PC-3 (cell line): ENCODE measurements around the gene BRAT1. TPM values are rescaled to one million over a fixed set of nuclear protein-coding genes. Genes with fewer than 3 reads are reported as not detected.

Source experiments
- ATAC-seq: fragments of 200-7000 bp; cut with Tn5 transposase; 2 replicates; pipeline ENCODE4 v1.9.1; 2020; ENCODE audit warnings: mild to moderate bottlenecking, moderate library complexity
- BruUV-seq: library from RNA; stranded (reverse); fragments of 400-500 nt; replicated peaks from 2 replicates; lab custom pipeline; 2021; lab: Mats Ljungman, UMichigan
- CTCF ChIA-PET: fragments of 300-600 bp; sonication (Branson Sonifier 250); formaldehyde crosslinking; loops from one replicate; lab custom pipeline; 2022; ENCODE audit warnings: antibody characterized with exemption; lab: Charles Lee
- POLR2A ChIA-PET: fragments of 300-600 bp; sonication (Branson Sonifier 250); formaldehyde crosslinking; loops from one replicate; lab custom pipeline; 2022; ENCODE audit warnings: antibody characterized with exemption; ENCODE audit not compliant: unreplicated experiment; lab: Charles Lee
- DNase-seq: peaks from one replicate; pipeline ENCODE4 v3.0.0-alpha.2; 2015
- H2AFZ ChIP-seq: fragments of 300-600 bp; sonication (generic); 2 replicates; pipeline ENCODE4 v1.6.0; 2016; ENCODE audit warnings: antibody characterized with exemption, low read length
- H3F3A ChIP-seq: fragments of 300-600 bp; sonication (generic); one replicate; pipeline ENCODE4 v1.6.0; 2017; ENCODE audit warnings: antibody characterized with exemption, low read length, control low read depth, mild to moderate bottlenecking; ENCODE audit not compliant: unreplicated experiment
- H3K27ac ChIP-seq: fragments of 300-600 bp; sonication (generic); 2 replicates; pipeline ENCODE4 v1.5.1; 2016; ENCODE audit warnings: mild to moderate bottlenecking, low read length
- H3K27me3 ChIP-seq: fragments of 300-600 bp; sonication (generic); 2 replicates; pipeline ENCODE4 v1.6.1; 2016; ENCODE audit warnings: low read length, mixed read lengths
- H3K36me3 ChIP-seq: fragments of 300-600 bp; sonication (generic); 2 replicates; pipeline ENCODE4 v1.6.1; 2016; ENCODE audit warnings: low read depth, mixed run types, low read length, mixed read lengths
- H3K4me1 ChIP-seq: fragments of 300-600 bp; sonication (generic); 2 replicates; pipeline ENCODE4 v1.5.1; 2016; ENCODE audit warnings: low read length; ENCODE audit not compliant: insufficient read depth
- H3K4me2 ChIP-seq: fragments of 300-600 bp; sonication (generic); 2 replicates; pipeline ENCODE4 v1.6.0; 2016; ENCODE audit warnings: low read length
- H3K4me3 ChIP-seq: fragments of 300-600 bp; sonication (generic); 2 replicates; pipeline ENCODE4 v1.5.1; 2016; ENCODE audit warnings: mild to moderate bottlenecking, low read length, mixed read lengths
- H3K79me2 ChIP-seq: fragments of 300-600 bp; sonication (generic); 2 replicates; pipeline ENCODE4 v1.6.1; 2017; ENCODE audit warnings: low read length, mixed read lengths
- H3K9ac ChIP-seq: fragments of 300-600 bp; sonication (generic); 2 replicates; pipeline ENCODE4 v1.6.0; 2016; ENCODE audit warnings: mild to moderate bottlenecking, low read length
- H3K9me2 ChIP-seq: fragments of 300-600 bp; sonication (generic); replicated peaks from 2 replicates; pipeline ENCODE4 v1.6.1; 2016; ENCODE audit warnings: mixed run types, low read length, mixed read lengths
- H3K9me3 ChIP-seq: fragments of 300-600 bp; sonication (generic); 2 replicates; pipeline ENCODE4 v1.6.1; 2016; ENCODE audit warnings: low read length, mixed read lengths
- H4K20me1 ChIP-seq: fragments of 300-600 bp; sonication (generic); 2 replicates; pipeline ENCODE4 v1.6.1; 2016; ENCODE audit warnings: low read length, mixed read lengths
- CTCF ChIP-seq: fragments of 300-600 bp; sonication (generic); conservative IDR thresholded peaks from 2 replicates; pipeline ENCODE4 v1.5.1; 2017; ENCODE audit warnings: antibody characterized with exemption, low read depth, mild to moderate bottlenecking, low read length
- EZH2 ChIP-seq: fragments of 300-600 bp; sonication (generic); IDR thresholded peaks from one replicate; pipeline ENCODE4 v1.6.1; 2017; ENCODE audit warnings: antibody characterized with exemption, mild to moderate bottlenecking, low read length; ENCODE audit not compliant: unreplicated experiment
- EZH2phosphoT487 ChIP-seq: fragments of 300-600 bp; sonication (generic); IDR thresholded peaks from 2 replicates; pipeline ENCODE4 v1.6.1; 2018; ENCODE audit warnings: mild to moderate bottlenecking, antibody characterized with exemption, low read length, borderline replicate concordance
- intact Hi-C: fragments of 100-400 bp; cut with micrococcal nuclease; formaldehyde crosslinking; loops from 2 replicates; pipeline ENCODE4 v1.9.0; 2023
- total RNA-seq: library from RNA; depleted of rRNA; stranded (reverse); fragments of >200 nt; gene quantifications from 2 replicates; pipeline ENCODE4 v1.2.3, GENCODE V29; 2014

Gene BRAT1
- total RNA-seq, 1 experiment from 2014 or later, result 65.2 TPM

GRCh38 chr7:2493205-2494164 is 61.8 kb downstream of the BRAT1 start:
- H3K79me2 ChIP-seq, result no peaks in the 10 kb centered on the region
- DNase-seq (no peak), ATAC-seq (peak; percentile 10; the same call in 1 of the 2 replicates)
- H4K20me1 ChIP-seq, result no peaks in the 10 kb centered on the region
- TF ChIP-seq EZH2phosphoT487 (no peak), CTCF (no peak), EZH2 (no peak)
- H3K9ac ChIP-seq, result no peak overlapping the region
- H3K4me2 ChIP-seq, result no peak overlapping the region
- no peak overlapping the region for H3K4me3 ChIP-seq
- no peak overlapping the region for H3K27ac ChIP-seq
- CTCF ChIA-PET, result no interaction called here
- BruUV-seq, result no TSS peak
- no peaks in the 10 kb centered on the region for H3F3A ChIP-seq
- no peaks in the 10 kb centered on the region for H3K9me3 ChIP-seq
- no peak overlapping the region for H2AFZ ChIP-seq
- H3K4me1 ChIP-seq, result no peaks in the 10 kb centered on the region
- no peaks in the 10 kb centered on the region for H3K27me3 ChIP-seq
- no peaks in the 10 kb centered on the region for H3K36me3 ChIP-seq
- intact Hi-C loops, result no loop called here
- POLR2A ChIA-PET, result no interaction called here
- no peaks in the 10 kb centered on the region for H3K9me2 ChIP-seq

- DNase-seq (no peak), ATAC-seq (no peak)
- H3K9me2 ChIP-seq, result no peaks in the 10 kb centered on the region
- BruUV-seq, result no TSS peak
- H3K27ac ChIP-seq, result no peak overlapping the region
- intact Hi-C loops, result no loop called here
- no peaks in the 10 kb centered on the region for H4K20me1 ChIP-seq
- no peak overlapping the region for H3K9ac ChIP-seq
- ChIA-PET POLR2A (no interaction called here), CTCF (no interaction called here)
- no peaks in the 10 kb centered on the region for H3K4me1 ChIP-seq
- no peaks in the 10 kb centered on the region for H3K79me2 ChIP-seq
- no peaks in the 10 kb centered on the region for H3K27me3 ChIP-seq
- H2AFZ ChIP-seq, result no peak overlapping the region
- H3F3A ChIP-seq, result no peaks in the 10 kb centered on the region
- no peak overlapping the region for H3K4me2 ChIP-seq
- TF ChIP-seq EZH2phosphoT487 (no peak), CTCF (no peak), EZH2 (no peak)
- H3K9me3 ChIP-seq, result no peaks in the 10 kb centered on the region
- no peak overlapping the region for H3K4me3 ChIP-seq
- no peaks in the 10 kb centered on the region for H3K36me3 ChIP-seq
These were observed 63.3 kb downstream of the BRAT1 start for GRCh38 chr7:2492038-2492437.

GRCh38 chr7:2490181-2490651 is 65.1 kb downstream of the BRAT1 start:
- no peak overlapping the region for H3K9ac ChIP-seq
- no peak overlapping the region for H3K4me2 ChIP-seq
- DNase-seq (no peak), ATAC-seq (no peak)
- H3K9me3 ChIP-seq, result no peaks in the 10 kb centered on the region
- H3K79me2 ChIP-seq, result no peaks in the 10 kb centered on the region
- no peaks in the 10 kb centered on the region for H3K36me3 ChIP-seq
- CTCF ChIA-PET, result no interaction called here
- TF ChIP-seq EZH2phosphoT487, result no peak
- no peak for TF ChIP-seq EZH2
- no peak for TF ChIP-seq CTCF
- no peaks in the 10 kb centered on the region for H3K4me1 ChIP-seq
- no peaks in the 10 kb centered on the region for H3F3A ChIP-seq
- intact Hi-C loops, result no loop called here
- H3K4me3 ChIP-seq, result no peak overlapping the region
- POLR2A ChIA-PET, result no interaction called here
- H4K20me1 ChIP-seq, result no peaks in the 10 kb centered on the region
- H3K27ac ChIP-seq, result no peak overlapping the region
- no peak overlapping the region for H2AFZ ChIP-seq
- H3K27me3 ChIP-seq, result no peaks in the 10 kb centered on the region
- H3K9me2 ChIP-seq, result no peaks in the 10 kb centered on the region
- no TSS peak for BruUV-seq
